Activated T-helper 1 cell treated with anti-CD3 and anti-CD28 coated beads, Interleukin-12 subunit alpha, Interleukin-12 subunit beta, Interleukin-2, Interleukin-4 antibody, amounts not matched to agents 30 ng/mL and 10 ng/mL and 1 ng/mL, durations not matched to agents 14 hours and 24 hours and 36 hours (primary cell): Measurements from ENCODE around the gene FAT2. TPM values are rescaled to one million over a fixed set of nuclear protein-coding genes. Genes with fewer than 3 reads are reported as not detected.

Experiments
- DNase-seq: peaks from one replicate; pipeline ENCODE4 v3.0.0; 2021; ENCODE audit warnings: low spot score
- H3K27ac Mint-ChIP-seq: one replicate; pipeline ENCODE4 v1.8.0; 2021; ENCODE audit warnings: mild to moderate bottlenecking, mixed read lengths
- H3K27me3 Mint-ChIP-seq: one replicate; pipeline ENCODE4 v1.8.0; 2022; ENCODE audit warnings: mild to moderate bottlenecking, moderate library complexity, mixed read lengths; ENCODE audit not compliant: insufficient read depth
- H3K36me3 Mint-ChIP-seq: one replicate; pipeline ENCODE4 v1.8.0; 2021; ENCODE audit warnings: low read depth, mixed read lengths
- H3K4me1 Mint-ChIP-seq: one replicate; pipeline ENCODE4 v1.8.0; 2021; ENCODE audit warnings: low read depth, mixed read lengths
- H3K4me3 Mint-ChIP-seq: one replicate; pipeline ENCODE4 v1.8.0; 2021; ENCODE audit warnings: mild to moderate bottlenecking, moderate library complexity, mixed read lengths
- H3K9me3 Mint-ChIP-seq: one replicate; pipeline ENCODE4 v1.8.0; 2021; ENCODE audit warnings: mixed read lengths
- intact Hi-C: fragments of 100-400 bp; cut with micrococcal nuclease; formaldehyde crosslinking; loops from one replicate; pipeline ENCODE4 v1.15.1; 2024
- total RNA-seq: library from RNA; stranded (reverse); gene quantifications from 2 replicates; pipeline ENCODE4 v1.2.3, GENCODE V29; 2022

FAT2 gene
- total RNA-seq, 1 donor from 2014 or later = not detected

GRCh38 chr5:151620461-151620840 lies 29.3 kb upstream of the FAT2 start:
- H3K27ac Mint-ChIP-seq = no peak overlapping the region
- no peak overlapping the region for H3K4me3 Mint-ChIP-seq
- H3K4me1 Mint-ChIP-seq = no peaks in the 10 kb centered on the region
- DNase-seq = no peak
- H3K36me3 Mint-ChIP-seq = no peaks in the 10 kb centered on the region
- H3K27me3 Mint-ChIP-seq = peaks cover 2% of the 10 kb centered on the region
- H3K9me3 Mint-ChIP-seq = no peaks in the 10 kb centered on the region
- intact Hi-C loops = no loop called here

GRCh38 chr5:151619812-151620460 lies 28.8 kb upstream of the FAT2 start:
- no peak for DNase-seq
- H3K9me3 Mint-ChIP-seq = no peaks in the 10 kb centered on the region
- H3K27ac Mint-ChIP-seq = no peak overlapping the region
- H3K27me3 Mint-ChIP-seq = peaks cover 2% of the 10 kb centered on the region
- no peaks in the 10 kb centered on the region for H3K4me1 Mint-ChIP-seq
- H3K36me3 Mint-ChIP-seq = no peaks in the 10 kb centered on the region
- no peak overlapping the region for H3K4me3 Mint-ChIP-seq
- intact Hi-C loops = no loop called here

GRCh38 chr5:151618907-151619306 lies 27.8 kb upstream of the FAT2 start:
- Mint-ChIP-seq H3K27me3 (peaks cover 3% of the 10 kb centered on the region), H3K9me3 (no peaks in the 10 kb centered on the region), H3K4me3 (no peak overlapping the region), H3K36me3 (no peaks in the 10 kb centered on the region), H3K27ac (no peak overlapping the region), H3K4me1 (no peaks in the 10 kb centered on the region)
- intact Hi-C loops = no loop called here
- DNase-seq = no peak

- intact Hi-C loops = no loop called here
- H3K27me3 Mint-ChIP-seq = peaks cover 7% of the 10 kb centered on the region
- no peak for DNase-seq
- H3K4me3 Mint-ChIP-seq = no peak overlapping the region
- H3K27ac Mint-ChIP-seq = no peak overlapping the region
- H3K4me1 Mint-ChIP-seq = peaks cover 4% of the 10 kb centered on the region
- no peaks in the 10 kb centered on the region for H3K9me3 Mint-ChIP-seq
- no peaks in the 10 kb centered on the region for H3K36me3 Mint-ChIP-seq
Measured at GRCh38 chr5:151617841-151618710, 26.9 kb upstream of the FAT2 start.

GRCh38 chr5:151617383-151617840 lies 26.3 kb upstream of the FAT2 start:
- H3K9me3 Mint-ChIP-seq = no peaks in the 10 kb centered on the region
- H3K36me3 Mint-ChIP-seq = no peaks in the 10 kb centered on the region
- no peak for DNase-seq
- H3K27ac Mint-ChIP-seq = no peak overlapping the region
- peaks cover 7% of the 10 kb centered on the region for H3K4me1 Mint-ChIP-seq
- no peak overlapping the region for H3K4me3 Mint-ChIP-seq
- intact Hi-C loops = no loop called here
- H3K27me3 Mint-ChIP-seq = peaks cover 7% of the 10 kb centered on the region

- intact Hi-C loops = no loop called here
- H3K9me3 Mint-ChIP-seq = no peaks in the 10 kb centered on the region
- peaks cover 6% of the 10 kb centered on the region for H3K27me3 Mint-ChIP-seq
- H3K4me1 Mint-ChIP-seq = peaks cover 7% of the 10 kb centered on the region
- no peak for DNase-seq
- H3K4me3 Mint-ChIP-seq = no peak overlapping the region
- no peaks in the 10 kb centered on the region for H3K36me3 Mint-ChIP-seq
- no peak overlapping the region for H3K27ac Mint-ChIP-seq
Measured at GRCh38 chr5:151615431-151615830, 24.3 kb upstream of the FAT2 start.

- no peak for DNase-seq
- H3K4me1 Mint-ChIP-seq = peaks cover 7% of the 10 kb centered on the region
- H3K27ac Mint-ChIP-seq = no peak overlapping the region
- intact Hi-C loops = no loop called here
- no peak overlapping the region for H3K4me3 Mint-ChIP-seq
- H3K9me3 Mint-ChIP-seq = no peaks in the 10 kb centered on the region
- peaks cover 6% of the 10 kb centered on the region for H3K27me3 Mint-ChIP-seq
- H3K36me3 Mint-ChIP-seq = no peaks in the 10 kb centered on the region
Measured at GRCh38 chr5:151614565-151614964, 23.4 kb upstream of the FAT2 start.

GRCh38 chr5:151612689-151613427 lies 21.7 kb upstream of the FAT2 start:
- intact Hi-C loops = no loop called here
- Mint-ChIP-seq H3K27ac (no peak overlapping the region), H3K9me3 (no peaks in the 10 kb centered on the region), H3K36me3 (no peaks in the 10 kb centered on the region), H3K4me3 (no peak overlapping the region), H3K27me3 (peaks cover 6% of the 10 kb centered on the region), H3K4me1 (peaks cover 7% of the 10 kb centered on the region)
- no peak for DNase-seq

- Mint-ChIP-seq H3K9me3 (no peaks in the 10 kb centered on the region), H3K36me3 (no peaks in the 10 kb centered on the region), H3K27me3 (peaks cover 6% of the 10 kb centered on the region), H3K27ac (no peak overlapping the region), H3K4me1 (peaks cover 7% of the 10 kb centered on the region), H3K4me3 (no peak overlapping the region)
- no peak for DNase-seq
- intact Hi-C loops = no loop called here
Measured at GRCh38 chr5:151611127-151611775, 20.1 kb upstream of the FAT2 start.

- H3K9me3 Mint-ChIP-seq = no peaks in the 10 kb centered on the region
- H3K27me3 Mint-ChIP-seq = peaks cover 3% of the 10 kb centered on the region
- H3K36me3 Mint-ChIP-seq = no peaks in the 10 kb centered on the region
- intact Hi-C loops = no loop called here
- H3K4me3 Mint-ChIP-seq = no peak overlapping the region
- peaks cover 7% of the 10 kb centered on the region for H3K4me1 Mint-ChIP-seq
- no peak overlapping the region for H3K27ac Mint-ChIP-seq
- no peak for DNase-seq
Measured at GRCh38 chr5:151608522-151608921, 17.4 kb upstream of the FAT2 start.

GRCh38 chr5:151607304-151607703 lies 16.2 kb upstream of the FAT2 start:
- Mint-ChIP-seq H3K27ac (no peak overlapping the region), H3K9me3 (no peaks in the 10 kb centered on the region), H3K27me3 (peaks cover 2% of the 10 kb centered on the region), H3K4me3 (no peak overlapping the region), H3K36me3 (no peaks in the 10 kb centered on the region), H3K4me1 (no peaks in the 10 kb centered on the region)
- intact Hi-C loops = no loop called here
- no peak for DNase-seq

GRCh38 chr5:151605559-151605958 lies 14.4 kb upstream of the FAT2 start:
- no peaks in the 10 kb centered on the region for H3K4me1 Mint-ChIP-seq
- DNase-seq = no peak
- intact Hi-C loops = no loop called here
- no peaks in the 10 kb centered on the region for H3K9me3 Mint-ChIP-seq
- H3K4me3 Mint-ChIP-seq = no peak overlapping the region
- no peak overlapping the region for H3K27ac Mint-ChIP-seq
- peaks cover 2% of the 10 kb centered on the region for H3K27me3 Mint-ChIP-seq
- no peaks in the 10 kb centered on the region for H3K36me3 Mint-ChIP-seq
